ENCODE results near the gene FAM219B.

Gene FAM219B, protein sequence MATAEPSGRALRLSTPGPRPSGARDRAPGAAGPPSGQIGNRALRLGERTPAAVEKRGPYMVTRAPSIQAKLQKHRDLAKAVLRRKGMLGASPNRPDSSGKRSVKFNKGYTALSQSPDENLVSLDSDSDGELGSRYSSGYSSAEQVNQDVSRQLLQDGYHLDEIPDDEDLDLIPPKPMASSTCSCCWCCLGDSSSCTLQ

DNA sequence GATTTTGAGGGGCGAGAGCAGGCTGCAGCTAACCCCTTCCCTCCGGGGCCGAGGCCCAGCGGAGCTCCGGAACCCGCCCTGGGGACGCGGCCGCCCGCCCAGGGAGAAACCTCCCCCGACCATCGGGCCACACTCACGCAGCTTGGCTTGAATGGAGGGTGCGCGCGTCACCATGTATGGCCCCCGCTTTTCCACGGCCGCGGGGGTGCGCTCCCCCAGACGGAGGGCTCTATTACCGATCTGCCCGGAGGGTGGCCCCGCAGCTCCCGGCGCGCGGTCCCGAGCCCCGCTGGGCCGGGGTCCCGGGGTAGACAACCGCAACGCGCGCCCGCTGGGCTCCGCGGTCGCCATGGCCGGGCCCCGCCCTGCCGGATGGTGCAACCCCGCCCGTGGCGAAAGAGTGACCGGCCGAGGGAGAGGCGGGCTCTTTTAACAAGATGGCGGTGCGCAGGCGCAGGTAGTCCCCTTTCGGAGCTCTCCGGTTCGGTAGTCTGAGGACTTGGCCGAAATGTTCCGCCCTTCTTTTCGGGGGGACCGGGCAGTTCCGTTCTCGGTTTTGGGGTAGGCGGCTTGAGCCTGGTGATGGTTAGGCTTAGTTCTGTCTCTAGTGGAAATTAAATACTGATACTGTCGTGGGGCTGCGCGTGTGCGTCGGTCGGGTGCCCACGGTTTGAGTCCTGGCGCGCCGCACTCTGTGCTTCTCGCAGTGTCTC is at the start of gene FAM219B:
Gene FAM219B (minus strand): TSS at position 402 of the 713 bp plus-strand sequence. CDS start 51 bp downstream, at position 351.
- DNase-seq (ENCODE audit: low read depth), result peak; percentile 92
- peak within 1 kb of the TSS; percentile 91 for H3K4me3 ChIP-seq (ENCODE audit: low read depth, low read length)
- TF ChIP-seq POLR2A (IDR thresholded peaks at IDR 0.05; ENCODE audit: extremely low read depth, insufficient read length), result peak; percentile 89
- TF ChIP-seq, protein P1, sequence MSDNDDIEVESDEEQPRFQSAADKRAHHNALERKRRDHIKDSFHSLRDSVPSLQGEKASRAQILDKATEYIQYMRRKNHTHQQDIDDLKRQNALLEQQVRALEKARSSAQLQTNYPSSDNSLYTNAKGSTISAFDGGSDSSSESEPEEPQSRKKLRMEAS (IDR thresholded peaks at IDR 0.05; ENCODE audit: low read depth, low read length), result no peak
- TF ChIP-seq MYC (IDR thresholded peaks at IDR 0.05; ENCODE audit: low read depth, low read length), result peak; percentile 23; the same call in 1 of the 2 replicates
- TF ChIP-seq, protein P2, sequence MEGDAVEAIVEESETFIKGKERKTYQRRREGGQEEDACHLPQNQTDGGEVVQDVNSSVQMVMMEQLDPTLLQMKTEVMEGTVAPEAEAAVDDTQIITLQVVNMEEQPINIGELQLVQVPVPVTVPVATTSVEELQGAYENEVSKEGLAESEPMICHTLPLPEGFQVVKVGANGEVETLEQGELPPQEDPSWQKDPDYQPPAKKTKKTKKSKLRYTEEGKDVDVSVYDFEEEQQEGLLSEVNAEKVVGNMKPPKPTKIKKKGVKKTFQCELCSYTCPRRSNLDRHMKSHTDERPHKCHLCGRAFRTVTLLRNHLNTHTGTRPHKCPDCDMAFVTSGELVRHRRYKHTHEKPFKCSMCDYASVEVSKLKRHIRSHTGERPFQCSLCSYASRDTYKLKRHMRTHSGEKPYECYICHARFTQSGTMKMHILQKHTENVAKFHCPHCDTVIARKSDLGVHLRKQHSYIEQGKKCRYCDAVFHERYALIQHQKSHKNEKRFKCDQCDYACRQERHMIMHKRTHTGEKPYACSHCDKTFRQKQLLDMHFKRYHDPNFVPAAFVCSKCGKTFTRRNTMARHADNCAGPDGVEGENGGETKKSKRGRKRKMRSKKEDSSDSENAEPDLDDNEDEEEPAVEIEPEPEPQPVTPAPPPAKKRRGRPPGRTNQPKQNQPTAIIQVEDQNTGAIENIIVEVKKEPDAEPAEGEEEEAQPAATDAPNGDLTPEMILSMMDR (IDR thresholded peaks at IDR 0.05; ENCODE audit: low read depth, low read length), result no peak

DNA sequence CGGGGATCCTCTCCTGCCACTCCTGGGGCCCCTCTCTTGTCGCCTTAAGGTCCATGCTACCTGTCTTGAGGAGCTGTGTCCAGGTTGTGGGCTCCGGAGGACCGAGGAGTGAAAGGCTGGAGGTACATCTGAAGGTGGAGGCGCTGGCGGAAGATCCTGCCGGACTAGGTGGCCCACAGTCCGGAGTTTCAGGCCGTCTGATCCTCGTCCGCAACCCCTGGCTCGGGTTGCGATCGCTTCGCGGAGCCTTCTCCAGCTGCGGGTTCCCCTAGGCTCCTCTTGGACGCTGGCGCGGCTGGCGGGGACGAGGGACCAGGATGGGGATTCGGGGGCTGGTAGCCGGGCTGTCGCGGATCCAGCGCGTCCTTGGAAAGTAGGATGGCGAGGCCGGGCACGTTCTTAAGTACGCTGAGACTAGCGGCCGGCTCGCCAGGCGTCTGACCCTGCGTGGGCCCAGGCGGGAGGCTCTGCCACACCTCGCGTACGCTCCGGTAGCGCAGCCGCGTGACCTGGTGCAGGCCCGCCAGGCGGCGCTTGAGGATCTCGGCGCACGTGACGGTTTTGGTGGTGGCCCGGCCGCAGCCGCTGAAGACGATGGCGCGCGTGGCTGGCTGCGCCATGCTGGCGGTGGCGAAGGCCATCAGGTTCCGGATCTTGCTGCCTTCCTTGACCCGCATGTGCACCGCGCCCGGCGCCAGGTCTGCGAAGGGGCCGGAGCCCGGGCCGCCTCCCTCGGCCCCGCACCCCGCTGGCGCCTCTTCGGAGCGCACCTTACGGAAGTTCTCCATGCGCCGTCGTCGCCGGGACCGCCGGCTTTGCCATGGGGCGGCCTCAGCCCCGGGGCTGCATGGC is 49.4 kb upstream of the FAM219B start:
- H3K4me3 ChIP-seq (ENCODE audit: low read depth, low read length), result no peak overlapping the region
- TF ChIP-seq, protein P1 (IDR thresholded peaks at IDR 0.05; ENCODE audit: low read depth, low read length), result no peak
- TF ChIP-seq POLR2A (IDR thresholded peaks at IDR 0.05; ENCODE audit: extremely low read depth, insufficient read length), result no peak
- TF ChIP-seq, protein P2 (IDR thresholded peaks at IDR 0.05; ENCODE audit: low read depth, low read length), result no peak
- no peak for TF ChIP-seq MYC (IDR thresholded peaks at IDR 0.05; ENCODE audit: low read depth, low read length)
- peak; percentile 40 for DNase-seq (ENCODE audit: low read depth)

DNA sequence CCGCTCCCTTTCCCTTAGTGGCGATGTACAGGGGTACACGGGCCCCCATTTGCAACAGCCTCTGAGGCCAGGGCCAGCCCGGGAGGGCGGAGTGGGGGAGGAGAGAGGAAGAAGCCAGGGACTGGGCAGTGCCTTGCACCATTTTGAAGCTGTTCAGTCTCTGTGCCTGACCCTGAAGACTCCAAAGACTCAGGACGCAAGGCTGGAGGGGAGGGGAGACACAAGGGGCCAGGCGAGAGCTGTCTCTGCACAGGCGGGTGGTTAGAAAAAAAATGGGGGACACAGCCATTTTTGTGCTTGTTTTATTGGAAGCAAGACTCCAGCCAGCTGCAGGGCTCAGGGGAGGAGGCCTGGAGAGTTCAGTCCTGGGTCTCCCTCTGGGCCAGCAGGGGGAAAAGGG is 48.4 kb upstream of the FAM219B start:
- no peak overlapping the region for H3K4me3 ChIP-seq (ENCODE audit: low read depth, low read length)
- DNase-seq (ENCODE audit: low read depth), result no peak
- TF ChIP-seq POLR2A (IDR thresholded peaks at IDR 0.05; ENCODE audit: extremely low read depth, insufficient read length), result no peak
- TF ChIP-seq, protein P2 (IDR thresholded peaks at IDR 0.05; ENCODE audit: low read depth, low read length), result no peak
- TF ChIP-seq, protein P1 (IDR thresholded peaks at IDR 0.05; ENCODE audit: low read depth, low read length), result no peak
- no peak for TF ChIP-seq MYC (IDR thresholded peaks at IDR 0.05; ENCODE audit: low read depth, low read length)

DNA sequence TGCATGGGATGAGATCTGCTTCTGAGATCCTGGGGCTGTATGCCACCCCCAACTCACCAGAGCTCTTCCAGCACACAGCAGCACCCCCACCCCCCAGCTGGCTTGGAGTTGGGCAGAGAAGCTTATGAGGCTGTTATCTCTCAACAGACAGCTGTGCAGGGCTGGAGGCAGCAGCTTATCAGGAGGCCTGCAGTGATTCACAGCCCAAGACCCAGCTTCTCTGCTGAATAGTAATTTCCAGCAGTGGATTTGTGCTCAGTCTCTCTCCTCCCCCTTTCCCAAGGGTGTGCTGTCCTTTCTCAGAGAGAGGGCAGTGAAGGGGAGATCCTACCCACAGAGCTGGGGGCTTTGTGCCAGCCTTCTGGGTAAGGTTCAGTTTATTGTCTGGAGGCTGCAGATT is 47.9 kb upstream of the FAM219B start:
- TF ChIP-seq POLR2A (IDR thresholded peaks at IDR 0.05; ENCODE audit: extremely low read depth, insufficient read length), result no peak
- TF ChIP-seq MYC (IDR thresholded peaks at IDR 0.05; ENCODE audit: low read depth, low read length), result no peak
- TF ChIP-seq, protein P2 (IDR thresholded peaks at IDR 0.05; ENCODE audit: low read depth, low read length), result no peak
- TF ChIP-seq, protein P1 (IDR thresholded peaks at IDR 0.05; ENCODE audit: low read depth, low read length), result no peak
- DNase-seq (ENCODE audit: low read depth), result no peak
- H3K4me3 ChIP-seq (ENCODE audit: low read depth, low read length), result no peak overlapping the region

DNA sequence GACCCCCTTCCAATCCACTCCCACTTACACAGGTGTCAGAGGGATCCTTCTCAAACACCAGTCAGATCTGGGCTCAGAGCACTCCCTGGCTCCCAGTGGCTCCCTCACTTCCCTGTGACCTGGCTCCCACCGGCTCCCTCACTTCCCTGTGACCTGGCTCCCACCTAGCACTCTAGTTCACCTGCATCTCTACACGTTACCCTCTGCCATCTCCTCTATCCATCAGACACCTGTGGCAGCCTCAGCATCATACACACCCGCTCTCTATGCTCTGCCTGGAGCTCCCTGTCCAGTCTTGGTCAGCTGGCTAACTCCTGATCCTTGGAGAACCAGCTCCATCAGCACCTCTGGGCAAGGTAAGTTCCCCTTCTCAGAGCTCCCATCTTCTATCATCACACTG is 44.4 kb upstream of the FAM219B start:
- DNase-seq (ENCODE audit: low read depth), result no peak
- no peak for TF ChIP-seq MYC (IDR thresholded peaks at IDR 0.05; ENCODE audit: low read depth, low read length)
- no peak for TF ChIP-seq POLR2A (IDR thresholded peaks at IDR 0.05; ENCODE audit: extremely low read depth, insufficient read length)
- TF ChIP-seq, protein P1 (IDR thresholded peaks at IDR 0.05; ENCODE audit: low read depth, low read length), result no peak
- TF ChIP-seq, protein P2 (IDR thresholded peaks at IDR 0.05; ENCODE audit: low read depth, low read length), result no peak
- H3K4me3 ChIP-seq (ENCODE audit: low read depth, low read length), result no peak overlapping the region
